Loucy (cell line): ENCODE data around the gene MIA.

Experiments
- EZH2phosphoT487 ChIP-seq: fragments of 200-600 bp; IDR thresholded peaks from 2 replicates; pipeline ENCODE4 v1.6.1; 2018; ENCODE audit warnings: antibody characterized with exemption, mild to moderate bottlenecking, moderate library complexity, borderline replicate concordance
- TF ChIP-seq, protein P1 (sequence below): fragments of 200-600 bp; sonication (generic); conservative IDR thresholded peaks from 2 replicates; pipeline ENCODE4 v1.5.1; 2014; ENCODE audit warnings: mild to moderate bottlenecking, antibody characterized with exemption, low read length

- TF ChIP-seq, protein P1, sequence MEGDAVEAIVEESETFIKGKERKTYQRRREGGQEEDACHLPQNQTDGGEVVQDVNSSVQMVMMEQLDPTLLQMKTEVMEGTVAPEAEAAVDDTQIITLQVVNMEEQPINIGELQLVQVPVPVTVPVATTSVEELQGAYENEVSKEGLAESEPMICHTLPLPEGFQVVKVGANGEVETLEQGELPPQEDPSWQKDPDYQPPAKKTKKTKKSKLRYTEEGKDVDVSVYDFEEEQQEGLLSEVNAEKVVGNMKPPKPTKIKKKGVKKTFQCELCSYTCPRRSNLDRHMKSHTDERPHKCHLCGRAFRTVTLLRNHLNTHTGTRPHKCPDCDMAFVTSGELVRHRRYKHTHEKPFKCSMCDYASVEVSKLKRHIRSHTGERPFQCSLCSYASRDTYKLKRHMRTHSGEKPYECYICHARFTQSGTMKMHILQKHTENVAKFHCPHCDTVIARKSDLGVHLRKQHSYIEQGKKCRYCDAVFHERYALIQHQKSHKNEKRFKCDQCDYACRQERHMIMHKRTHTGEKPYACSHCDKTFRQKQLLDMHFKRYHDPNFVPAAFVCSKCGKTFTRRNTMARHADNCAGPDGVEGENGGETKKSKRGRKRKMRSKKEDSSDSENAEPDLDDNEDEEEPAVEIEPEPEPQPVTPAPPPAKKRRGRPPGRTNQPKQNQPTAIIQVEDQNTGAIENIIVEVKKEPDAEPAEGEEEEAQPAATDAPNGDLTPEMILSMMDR, result no peak
- TF ChIP-seq EZH2phosphoT487, result no peak
Measured at GRCh38 chr19:40742886-40743285, 32.4 kb upstream of the MIA start.
